ENCODE results near the gene TMEM255B. TPM values are rescaled to one million over a fixed set of nuclear protein-coding genes. Genes with fewer than 3 reads are reported as not detected.

The TMEM255B gene
- total and polyA plus RNA-seq, 4 experiments from 2014 or later, result 0.07 to 1.00 (median 0.90) TPM; not detected in 1

DNA sequence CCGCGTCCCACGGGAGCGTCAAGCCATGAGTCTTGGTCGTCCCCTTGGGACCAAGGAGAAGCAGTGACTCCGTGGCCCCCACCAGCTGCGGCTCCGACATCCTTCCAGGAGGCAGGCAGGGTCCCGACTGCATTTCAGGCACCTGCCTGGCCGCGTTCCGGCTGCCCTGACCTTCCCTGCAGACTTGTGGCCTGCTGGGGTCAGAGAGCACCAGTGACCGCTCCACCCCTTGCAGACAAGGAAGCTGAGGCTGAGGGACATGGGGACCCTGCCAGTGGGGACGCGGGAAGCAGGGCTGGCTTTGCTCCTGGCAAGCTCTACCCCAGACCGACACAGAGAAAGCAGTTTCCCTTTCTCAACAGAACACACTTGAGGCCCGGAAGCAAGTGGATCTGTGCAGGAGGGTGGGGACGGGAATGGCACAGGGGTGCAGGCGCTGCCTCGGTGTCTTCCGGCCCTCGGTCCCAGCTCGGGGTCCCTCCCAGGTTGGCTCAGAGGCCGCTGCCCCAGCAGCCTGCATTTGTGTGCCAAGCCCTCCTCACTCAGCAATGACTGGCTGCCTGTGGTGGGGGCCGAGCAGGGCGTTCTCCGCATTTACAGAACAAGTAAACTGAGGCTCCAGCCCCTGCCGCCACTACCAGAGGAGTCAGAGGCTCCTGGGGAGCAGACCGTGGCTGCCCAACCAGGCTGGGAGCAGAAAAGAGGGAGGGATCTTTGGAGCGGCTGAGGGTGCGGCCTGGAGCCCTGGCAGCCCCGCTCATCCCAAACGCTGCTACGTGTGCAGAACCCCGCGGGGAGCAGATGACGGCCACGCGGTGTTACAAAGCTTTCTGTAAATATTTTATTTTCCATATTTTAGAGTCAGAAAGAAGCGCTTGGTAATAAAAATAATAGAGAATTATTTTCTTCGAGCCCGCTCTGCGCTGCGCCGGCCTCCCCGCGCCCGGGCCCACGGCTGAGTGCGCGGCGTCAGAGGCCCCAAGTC lies 61.0 kb downstream of the TMEM255B start:
- ChIA-PET CTCF (ENCODE audit: partially characterized antibody) (interaction anchor here (0.5 kb wide), 1 partner anchor 408 kb away, joined by 5 read pairs; no protein-coding TSS in a partner anchor), POLR2A (ENCODE audit: partially characterized antibody) (no interaction called here)
- no peak overlapping the region for H3K27ac ChIP-seq (ENCODE audit: low read depth, low read length)
- H3K27ac Mint-ChIP-seq, result no peak overlapping the region
- intact Hi-C loops (cut with micrococcal nuclease), result loop anchor here (5.0 kb wide), 1 partner anchor 312 kb away; the partner anchor contains the start of gene RASA3
- no peaks in the 10 kb centered on the region for H3K9me3 ChIP-seq (ENCODE audit: control insufficient read depth in 1 of 2, low read length in 2 of 2)
- H3K4me3 ChIP-seq (ENCODE audit: low read length in 2 of 2), result no peak overlapping the region
- H3K27me3 Mint-ChIP-seq, result peaks cover 1 to 2% of the 10 kb centered on the region in 2 donors
- DNase-seq, result no peak
- peaks cover 15% of the 10 kb centered on the region for H3K4me1 ChIP-seq (ENCODE audit: insufficient read depth, low read length)
- H3K4me1 Mint-ChIP-seq, result peaks cover 12 to 25% (median 20%) of the 10 kb centered on the region in 4 donors
- no peaks in the 10 kb centered on the region for H3K36me3 ChIP-seq (ENCODE audit: insufficient read depth, low read length)
- no peak overlapping the region for H3K4me3 Mint-ChIP-seq
- H3K36me3 Mint-ChIP-seq, result peaks cover 0 to 5% of the 10 kb centered on the region in 2 donors
- H3K27me3 ChIP-seq (ENCODE audit: insufficient read depth, low read length), result no peaks in the 10 kb centered on the region
- peaks cover 0 to 2% (median 0%) of the 10 kb centered on the region in 8 donors for H3K9me3 Mint-ChIP-seq

- H3K4me3 Mint-ChIP-seq, result no peak overlapping the region
- H3K27me3 Mint-ChIP-seq, result peaks cover 1 to 2% of the 10 kb centered on the region in 2 donors
- peaks cover 4 to 9% of the 10 kb centered on the region in 2 donors for H3K36me3 Mint-ChIP-seq
- Histone ChIP-seq H3K9me3 (ENCODE audit: control insufficient read depth in 1 of 2, low read length in 2 of 2) (no peaks in the 10 kb centered on the region), H3K4me3 (ENCODE audit: low read length in 2 of 2) (no peak overlapping the region), H3K4me1 (ENCODE audit: insufficient read depth, low read length) (peaks cover 9% of the 10 kb centered on the region), H3K27me3 (ENCODE audit: insufficient read depth, low read length) (no peaks in the 10 kb centered on the region), H3K36me3 (ENCODE audit: insufficient read depth, low read length) (no peaks in the 10 kb centered on the region), H3K27ac (ENCODE audit: low read depth, low read length) (no peak overlapping the region)
- no peak for DNase-seq
- H3K4me1 Mint-ChIP-seq, result peaks cover 4 to 17% (median 12%) of the 10 kb centered on the region in 4 donors
- intact Hi-C loops (cut with micrococcal nuclease), result no loop called here
- ChIA-PET POLR2A (ENCODE audit: partially characterized antibody) (no interaction called here), CTCF (ENCODE audit: partially characterized antibody) (interaction anchor here (0.5 kb wide), 1 partner anchor 407 kb away, joined by 5 read pairs; no protein-coding TSS in a partner anchor)
- H3K9me3 Mint-ChIP-seq, result no peaks in the 10 kb centered on the region
- H3K27ac Mint-ChIP-seq, result no peak overlapping the region
Measured at GRCh38 chr13:113820813-113821651, 62.0 kb downstream of the TMEM255B start.

DNA sequence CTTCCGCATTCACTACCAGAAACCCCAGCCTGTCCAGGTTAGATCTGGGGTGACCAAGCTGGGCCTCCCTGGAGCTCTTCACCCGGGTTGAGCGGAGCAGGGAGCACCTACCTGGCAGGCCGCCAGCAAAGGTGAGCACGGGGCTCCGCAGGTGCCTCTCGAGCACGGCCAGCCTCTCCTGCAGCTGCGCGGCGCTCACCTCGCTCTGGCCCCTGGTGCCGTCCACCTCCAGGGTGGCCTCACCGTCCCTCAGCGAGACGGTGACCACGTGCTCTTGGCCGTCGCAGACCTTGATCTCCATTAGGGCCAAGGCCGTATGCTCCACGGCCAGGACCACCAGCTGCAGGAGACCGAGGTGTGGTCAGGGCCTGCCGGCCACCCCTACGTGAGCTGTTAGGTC lies 62.8 kb downstream of the TMEM255B start:
- H3K36me3 ChIP-seq (ENCODE audit: insufficient read depth, low read length), result no peaks in the 10 kb centered on the region
- intact Hi-C loops (cut with micrococcal nuclease), result no loop called here
- Mint-ChIP-seq H3K36me3 (peaks cover 4 to 9% of the 10 kb centered on the region in 2 donors), H3K4me3 (no peak overlapping the region), H3K4me1 (peaks cover 2 to 9% (median 6%) of the 10 kb centered on the region in 4 donors), H3K27ac (no peak overlapping the region), H3K27me3 (peaks cover under 1 to 1% of the 10 kb centered on the region in 2 donors), H3K9me3 (no peaks in the 10 kb centered on the region)
- H3K4me1 ChIP-seq (ENCODE audit: insufficient read depth, low read length), result peaks cover under 1% of the 10 kb centered on the region
- no peak overlapping the region for H3K27ac ChIP-seq (ENCODE audit: low read depth, low read length)
- H3K9me3 ChIP-seq (ENCODE audit: control insufficient read depth in 1 of 2, low read length in 2 of 2), result no peaks in the 10 kb centered on the region
- ChIA-PET POLR2A (ENCODE audit: partially characterized antibody) (no interaction called here), CTCF (ENCODE audit: partially characterized antibody) (no interaction called here)
- no peak for DNase-seq
- no peak overlapping the region for H3K4me3 ChIP-seq (ENCODE audit: low read length in 2 of 2)
- no peaks in the 10 kb centered on the region for H3K27me3 ChIP-seq (ENCODE audit: insufficient read depth, low read length)

GRCh38 chr13:113822266-113822665 lies 63.2 kb downstream of the TMEM255B start:
- Histone ChIP-seq H3K4me1 (ENCODE audit: insufficient read depth, low read length) (no peaks in the 10 kb centered on the region), H3K9me3 (ENCODE audit: control insufficient read depth in 1 of 2, low read length in 2 of 2) (no peaks in the 10 kb centered on the region), H3K27ac (ENCODE audit: low read depth, low read length) (no peak overlapping the region), H3K36me3 (ENCODE audit: insufficient read depth, low read length) (no peaks in the 10 kb centered on the region), H3K4me3 (ENCODE audit: low read length in 2 of 2) (no peak overlapping the region), H3K27me3 (ENCODE audit: insufficient read depth, low read length) (no peaks in the 10 kb centered on the region)
- intact Hi-C loops (cut with micrococcal nuclease), result no loop called here
- ChIA-PET POLR2A (ENCODE audit: partially characterized antibody) (no interaction called here), CTCF (ENCODE audit: partially characterized antibody) (no interaction called here)
- Mint-ChIP-seq H3K4me3 (no peak overlapping the region), H3K27ac (no peak overlapping the region), H3K9me3 (no peaks in the 10 kb centered on the region), H3K4me1 (peaks cover 0 to 5% (median 4%) of the 10 kb centered on the region in 4 donors), H3K36me3 (peaks cover 4 to 9% of the 10 kb centered on the region in 2 donors), H3K27me3 (no peaks in the 10 kb centered on the region)
- no peak for DNase-seq

DNA sequence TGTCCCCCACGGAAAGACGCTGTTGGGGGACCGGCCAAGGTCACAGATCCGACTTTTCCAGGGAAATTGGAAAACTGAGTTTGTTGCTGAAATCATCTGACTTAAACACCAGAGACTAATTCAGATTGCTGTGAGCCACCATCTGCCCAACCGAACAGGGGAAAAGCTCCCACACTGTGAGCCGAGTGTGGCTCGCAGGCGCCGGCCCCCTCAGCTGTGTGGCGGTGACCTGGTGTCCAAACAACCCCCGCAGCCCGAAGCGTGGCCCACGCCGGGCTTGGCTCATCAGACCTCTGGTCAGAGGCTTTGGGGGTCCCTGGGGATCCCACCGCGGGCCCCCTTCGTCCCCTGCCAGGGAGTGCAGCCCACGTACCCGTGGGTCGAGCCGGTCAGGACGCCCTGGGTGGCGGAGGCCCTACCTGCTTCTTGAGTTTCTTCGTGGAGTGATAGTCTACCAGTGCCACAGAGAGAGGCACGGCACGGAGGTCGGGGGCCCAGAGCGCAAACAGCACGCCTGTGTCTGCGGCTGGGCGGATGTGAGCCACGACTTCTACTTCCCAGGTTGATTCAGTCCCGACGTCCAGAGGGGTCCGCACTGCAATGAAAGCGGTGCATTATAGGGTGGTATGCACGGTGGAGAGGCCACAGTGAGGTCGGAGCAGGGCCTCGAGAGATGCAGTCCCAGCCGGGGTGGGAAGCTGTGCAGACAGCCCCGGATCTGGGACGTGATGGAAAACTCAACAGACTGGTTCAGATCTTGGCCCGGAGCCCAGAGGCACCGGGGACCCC lies 64.1 kb downstream of the TMEM255B start:
- H3K27me3 Mint-ChIP-seq, result no peaks in the 10 kb centered on the region
- H3K9me3 Mint-ChIP-seq, result no peaks in the 10 kb centered on the region
- no peak overlapping the region for H3K27ac Mint-ChIP-seq
- peaks cover 0 to 1% (median 0%) of the 10 kb centered on the region in 4 donors for H3K4me1 Mint-ChIP-seq
- Histone ChIP-seq H3K9me3 (ENCODE audit: control insufficient read depth in 1 of 2, low read length in 2 of 2) (no peaks in the 10 kb centered on the region), H3K27me3 (ENCODE audit: insufficient read depth, low read length) (no peaks in the 10 kb centered on the region), H3K27ac (ENCODE audit: low read depth, low read length) (no peak overlapping the region), H3K36me3 (ENCODE audit: insufficient read depth, low read length) (no peaks in the 10 kb centered on the region), H3K4me3 (ENCODE audit: low read length in 2 of 2) (no peak overlapping the region), H3K4me1 (ENCODE audit: insufficient read depth, low read length) (no peaks in the 10 kb centered on the region)
- DNase-seq, result no peak
- ChIA-PET POLR2A (ENCODE audit: partially characterized antibody) (no interaction called here), CTCF (ENCODE audit: partially characterized antibody) (no interaction called here)
- H3K36me3 Mint-ChIP-seq, result peaks cover 4 to 11% of the 10 kb centered on the region in 2 donors
- intact Hi-C loops (cut with micrococcal nuclease), result no loop called here
- H3K4me3 Mint-ChIP-seq, result no peak overlapping the region

GRCh38 chr13:113823771-113824170 lies 64.7 kb downstream of the TMEM255B start:
- ChIA-PET POLR2A (ENCODE audit: partially characterized antibody) (no interaction called here), CTCF (ENCODE audit: partially characterized antibody) (no interaction called here)
- H3K27ac ChIP-seq (ENCODE audit: low read depth, low read length), result no peak overlapping the region
- peaks cover 4 to 11% of the 10 kb centered on the region in 2 donors for H3K36me3 Mint-ChIP-seq
- intact Hi-C loops (cut with micrococcal nuclease), result no loop called here
- DNase-seq, result no peak
- H3K4me1 ChIP-seq (ENCODE audit: insufficient read depth, low read length), result no peaks in the 10 kb centered on the region
- no peak overlapping the region for H3K4me3 ChIP-seq (ENCODE audit: low read length in 2 of 2)
- no peak overlapping the region for H3K27ac Mint-ChIP-seq
- peaks cover 0 to 1% (median 0%) of the 10 kb centered on the region in 4 donors for H3K4me1 Mint-ChIP-seq
- H3K27me3 ChIP-seq (ENCODE audit: insufficient read depth, low read length), result no peaks in the 10 kb centered on the region
- no peaks in the 10 kb centered on the region for H3K27me3 Mint-ChIP-seq
- H3K9me3 Mint-ChIP-seq, result no peaks in the 10 kb centered on the region
- no peaks in the 10 kb centered on the region for H3K9me3 ChIP-seq (ENCODE audit: control insufficient read depth in 1 of 2, low read length in 2 of 2)
- no peaks in the 10 kb centered on the region for H3K36me3 ChIP-seq (ENCODE audit: insufficient read depth, low read length)
- no peak overlapping the region for H3K4me3 Mint-ChIP-seq

All from CD4-positive, alpha-beta memory T cell (primary cell).